ENCODE measurements around the gene NEGR1. TPM values are rescaled to one million over a fixed set of nuclear protein-coding genes. Genes with fewer than 3 reads are reported as not detected.

The NEGR1 gene
- total and polyA plus RNA-seq, 9 of the 15 experiments (the other 6 are each of a cell fraction or from before 2014, with no cell fraction given): not detected

GRCh38 chr1:72100771-72101170 lies 181.6 kb downstream of the NEGR1 start:
- Histone ChIP-seq H3K27ac (ENCODE audit: extremely low read depth, low read depth, low read length) (no peak overlapping the region), H3K79me2 (ENCODE audit: control insufficient read depth, insufficient read depth, low read length) (no peaks in the 10 kb centered on the region), H3K4me3 (no peak overlapping the region), H3K9me3 (replicated peaks; ENCODE audit: control insufficient read depth, insufficient read depth, low read depth, low read length) (no peaks in the 10 kb centered on the region), H2AFZ (ENCODE audit: low read depth, low read length) (no peak overlapping the region), H3K9me1 (ENCODE audit: control insufficient read depth, insufficient read depth, low read length) (no peaks in the 10 kb centered on the region), H3K4me1 (replicated peaks in 1 of 2; ENCODE audit: control insufficient read depth in 2 of 2, insufficient read depth in 2 of 2, low read length in 2 of 2) (no peaks in the 10 kb centered on the region), H3K4me2 (ENCODE audit: insufficient read depth, low read length) (no peak overlapping the region), H3K9ac (ENCODE audit: insufficient read depth in 1 of 2, low read depth in 2 of 2, low read length in 2 of 2) (no peak overlapping the region), H3K27me3 (ENCODE audit: control insufficient read depth in 2 of 2, insufficient read depth in 2 of 2, low read length in 2 of 2) (no peaks in the 10 kb centered on the region), H3K36me3 (ENCODE audit: control insufficient read depth, insufficient read depth, low read length) (no peaks in the 10 kb centered on the region), H4K20me1 (replicated peaks; ENCODE audit: control insufficient read depth, insufficient read depth, low read length) (no peaks in the 10 kb centered on the region)
- ChIA-PET CTCF (ENCODE audit: low intra/inter-chr PET ratio) (no interaction called here), POLR2A (no interaction called here)
- BruUV-seq (replicated peaks): no TSS peak
- 0% methylated on average over 2 of the region's 2 CpGs for WGBS (ENCODE audit: insufficient coverage, low coverage, missing lambda C conversion rate)
- no peak for DNase-seq (ENCODE audit: extremely low read depth in 1 of 4, low spot score in 3 of 4)
- intact Hi-C loops (cut with micrococcal nuclease): no loop called here
- TF ChIP-seq ZNF583 (CRISPR knock-in tag; IDR thresholded peaks at IDR 0.05) (no peak), THAP12 (CRISPR knock-in tag; IDR thresholded peaks at IDR 0.05) (no peak), FUS (optimal IDR thresholded peaks at IDR 0.05; ENCODE audit: low read depth, low read length) (no peak), CTBP1 (IDR thresholded peaks at IDR 0.05; ENCODE audit: borderline replicate concordance) (no peak), SIX5 (IDR thresholded peaks at IDR 0.05; ENCODE audit: borderline replicate concordance in 1 of 2, insufficient read depth in 1 of 2, low read depth in 1 of 2, low read length in 2 of 2) (no peak), SIRT6 (IDR thresholded peaks at IDR 0.05; ENCODE audit: low read depth, low read length) (no peak), SMARCA4 (IDR thresholded peaks at IDR 0.05) (no peak)
- TF ChIP-seq, protein P1, sequence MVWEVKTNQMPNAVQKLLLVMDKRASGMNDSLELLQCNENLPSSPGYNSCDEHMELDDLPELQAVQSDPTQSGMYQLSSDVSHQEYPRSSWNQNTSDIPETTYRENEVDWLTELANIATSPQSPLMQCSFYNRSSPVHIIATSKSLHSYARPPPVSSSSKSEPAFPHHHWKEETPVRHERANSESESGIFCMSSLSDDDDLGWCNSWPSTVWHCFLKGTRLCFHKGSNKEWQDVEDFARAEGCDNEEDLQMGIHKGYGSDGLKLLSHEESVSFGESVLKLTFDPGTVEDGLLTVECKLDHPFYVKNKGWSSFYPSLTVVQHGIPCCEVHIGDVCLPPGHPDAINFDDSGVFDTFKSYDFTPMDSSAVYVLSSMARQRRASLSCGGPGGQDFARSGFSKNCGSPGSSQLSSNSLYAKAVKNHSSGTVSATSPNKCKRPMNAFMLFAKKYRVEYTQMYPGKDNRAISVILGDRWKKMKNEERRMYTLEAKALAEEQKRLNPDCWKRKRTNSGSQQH (CRISPR knock-in tag; IDR thresholded peaks at IDR 0.05): no peak
- no peak for ATAC-seq
- in situ Hi-C loops (cut with MboI): no loop called here
- no peak for FAIRE-seq
